Progenitor cell of endocrine pancreas (in vitro differentiated cells): ENCODE results near the gene P2RY12. TPM values are rescaled to one million over a fixed set of nuclear protein-coding genes. Genes with fewer than 3 reads are reported as not detected.

Source experiments
- DNase-seq: peaks from one replicate; pipeline ENCODE4 v3.0.0; 2021; ENCODE audit warnings: low spot score; ENCODE audit not compliant: unreplicated experiment
- H3K27ac Mint-ChIP-seq: 2 replicates; pipeline ENCODE4 v1.8.0; 2021; ENCODE audit warnings: mild to moderate bottlenecking, moderate library complexity, mixed read lengths
- H3K27me3 Mint-ChIP-seq: 2 replicates; pipeline ENCODE4 v1.8.0; 2021; ENCODE audit warnings: mixed read lengths
- H3K36me3 Mint-ChIP-seq: 2 replicates; pipeline ENCODE4 v1.8.0; 2022; ENCODE audit warnings: mixed read lengths; ENCODE audit not compliant: insufficient read depth
- H3K4me1 Mint-ChIP-seq: 2 replicates; pipeline ENCODE4 v1.8.0; 2021; ENCODE audit warnings: low read depth, mixed read lengths
- H3K4me3 Mint-ChIP-seq: 2 replicates; pipeline ENCODE4 v1.8.0; 2021; ENCODE audit warnings: low read depth, mild to moderate bottlenecking, moderate library complexity, mixed read lengths
- H3K9me3 Mint-ChIP-seq: 2 replicates; pipeline ENCODE4 v1.8.0; 2021; ENCODE audit warnings: low read depth, mixed read lengths
- total RNA-seq: library from RNA; stranded (reverse); gene quantifications from 2 replicates; pipeline ENCODE4 v1.2.1, GENCODE V29; 2021
- TF ChIP-seq, protein P1 (sequence below): fragments of 200-600 bp; sonication (generic); IDR thresholded peaks from one replicate; pipeline ENCODE4 v1.5.0; 2021; ENCODE audit warnings: antibody characterized with exemption, mild to moderate bottlenecking; ENCODE audit not compliant: unreplicated experiment

P2RY12 gene
- total RNA-seq, 1 donor from 2014 or later = not detected

DNA sequence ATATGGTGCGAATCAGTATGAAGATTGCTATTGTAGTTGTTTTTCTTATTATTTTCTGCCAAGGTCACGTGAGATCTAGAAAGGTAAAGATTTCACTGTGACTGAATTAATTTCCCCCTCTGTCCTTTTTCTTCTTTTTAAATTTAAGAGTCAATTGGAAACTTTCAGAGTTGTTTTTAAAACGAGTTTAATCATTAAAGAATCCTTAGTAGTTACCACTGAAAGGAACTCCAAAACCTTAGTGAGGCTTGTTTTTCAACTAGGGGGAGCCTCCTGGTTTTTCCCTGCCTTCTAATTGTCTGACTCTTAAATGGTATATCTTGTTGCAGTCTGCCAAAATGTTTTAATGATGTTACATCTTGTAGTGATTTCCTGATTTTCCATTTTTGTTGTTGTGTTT is 17.6 kb downstream of the P2RY12 start:
- Mint-ChIP-seq H3K9me3 (no peaks in the 10 kb centered on the region), H3K27me3 (no peaks in the 10 kb centered on the region), H3K4me1 (peaks cover 5% of the 10 kb centered on the region), H3K36me3 (no peaks in the 10 kb centered on the region), H3K4me3 (no peak overlapping the region), H3K27ac (no peak overlapping the region)
- TF ChIP-seq, protein P1, sequence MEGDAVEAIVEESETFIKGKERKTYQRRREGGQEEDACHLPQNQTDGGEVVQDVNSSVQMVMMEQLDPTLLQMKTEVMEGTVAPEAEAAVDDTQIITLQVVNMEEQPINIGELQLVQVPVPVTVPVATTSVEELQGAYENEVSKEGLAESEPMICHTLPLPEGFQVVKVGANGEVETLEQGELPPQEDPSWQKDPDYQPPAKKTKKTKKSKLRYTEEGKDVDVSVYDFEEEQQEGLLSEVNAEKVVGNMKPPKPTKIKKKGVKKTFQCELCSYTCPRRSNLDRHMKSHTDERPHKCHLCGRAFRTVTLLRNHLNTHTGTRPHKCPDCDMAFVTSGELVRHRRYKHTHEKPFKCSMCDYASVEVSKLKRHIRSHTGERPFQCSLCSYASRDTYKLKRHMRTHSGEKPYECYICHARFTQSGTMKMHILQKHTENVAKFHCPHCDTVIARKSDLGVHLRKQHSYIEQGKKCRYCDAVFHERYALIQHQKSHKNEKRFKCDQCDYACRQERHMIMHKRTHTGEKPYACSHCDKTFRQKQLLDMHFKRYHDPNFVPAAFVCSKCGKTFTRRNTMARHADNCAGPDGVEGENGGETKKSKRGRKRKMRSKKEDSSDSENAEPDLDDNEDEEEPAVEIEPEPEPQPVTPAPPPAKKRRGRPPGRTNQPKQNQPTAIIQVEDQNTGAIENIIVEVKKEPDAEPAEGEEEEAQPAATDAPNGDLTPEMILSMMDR = no peak
- no peak for DNase-seq

DNA sequence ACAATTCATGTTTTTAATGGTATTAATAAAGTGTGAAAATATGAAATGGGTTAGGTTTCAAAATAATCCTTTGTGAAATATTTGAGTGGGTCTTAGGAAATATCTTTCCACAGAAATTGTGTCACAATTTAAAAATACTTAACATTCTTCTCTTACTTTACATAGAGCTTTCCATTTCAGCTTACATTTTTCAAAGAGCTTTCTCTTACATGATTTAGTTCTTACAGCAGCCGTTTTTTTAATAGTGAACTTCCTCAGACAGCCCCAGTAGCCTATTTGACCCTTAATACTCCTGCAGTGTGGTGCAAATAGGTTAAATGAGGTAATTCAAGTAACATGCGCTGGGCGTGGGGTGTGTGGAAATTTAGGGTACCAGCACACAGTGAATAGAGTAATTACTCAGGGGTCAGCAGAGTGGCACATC is 21.8 kb downstream of the P2RY12 start:
- no peaks in the 10 kb centered on the region for H3K36me3 Mint-ChIP-seq
- DNase-seq = no peak
- no peaks in the 10 kb centered on the region for H3K27me3 Mint-ChIP-seq

DNA sequence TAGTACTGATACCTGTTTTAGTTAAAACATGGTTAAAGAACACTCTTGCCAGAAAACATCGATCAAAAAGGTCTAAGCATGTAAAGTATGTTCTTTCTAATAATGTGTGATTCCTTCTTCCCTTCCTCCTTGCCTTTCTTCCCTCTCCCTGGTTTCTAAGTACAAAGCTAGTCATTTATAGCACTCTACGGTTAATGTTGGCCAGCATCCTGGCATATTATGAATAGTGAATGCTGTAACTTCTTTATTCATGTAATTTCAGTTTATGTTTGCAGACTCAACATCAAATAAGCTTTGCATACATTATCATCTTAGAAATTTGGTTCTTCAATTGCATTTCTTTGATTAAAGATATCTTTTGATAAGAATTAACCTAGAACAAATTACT is 27.1 kb downstream of the P2RY12 start:
- Mint-ChIP-seq H3K27ac (no peak overlapping the region), H3K9me3 (no peaks in the 10 kb centered on the region)
- DNase-seq = no peak

More for the DNA sequence above, 21.8 kb downstream of the P2RY12 start:
- Mint-ChIP-seq H3K4me3 (no peak overlapping the region), H3K4me1 (peaks cover 5% of the 10 kb centered on the region), H3K27ac (no peak overlapping the region), H3K9me3 (no peaks in the 10 kb centered on the region)
- TF ChIP-seq, protein P1 = no peak

DNA sequence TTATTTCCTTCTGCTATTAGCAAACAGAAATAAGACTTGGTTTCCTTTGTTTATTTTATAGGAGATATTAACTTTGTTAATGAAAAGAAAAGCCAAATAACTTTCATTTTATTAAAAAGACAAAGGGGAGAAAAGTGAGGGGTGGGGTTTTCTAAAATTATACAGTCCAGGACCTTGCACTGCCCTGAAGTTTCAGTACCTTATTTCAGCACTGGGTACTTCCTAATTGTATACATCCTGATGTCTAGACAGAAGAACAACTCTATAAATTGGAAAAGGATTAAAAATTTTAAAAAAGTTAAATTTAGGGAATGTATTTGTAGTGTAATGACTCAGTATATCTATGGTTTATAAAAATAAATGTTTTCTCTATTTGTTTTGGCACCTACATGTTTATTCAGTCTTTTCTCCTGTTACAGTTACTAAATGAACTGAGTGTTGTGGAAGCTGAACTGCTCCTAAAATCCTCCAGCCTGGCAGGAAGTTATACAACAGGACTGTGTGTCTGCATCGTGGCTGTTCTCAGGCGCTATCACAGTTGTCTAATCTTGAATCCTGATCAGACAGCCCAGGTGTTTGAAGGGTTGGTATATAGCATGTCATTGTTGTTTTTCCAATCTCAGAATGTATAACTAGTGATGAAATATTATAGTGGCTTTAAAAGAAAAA is 27.6 kb downstream of the P2RY12 start:
- Mint-ChIP-seq H3K9me3 (no peaks in the 10 kb centered on the region), H3K27me3 (no peaks in the 10 kb centered on the region), H3K4me3 (no peak overlapping the region), H3K27ac (no peak overlapping the region), H3K36me3 (no peaks in the 10 kb centered on the region), H3K4me1 (no peaks in the 10 kb centered on the region)
- TF ChIP-seq, protein P1 = no peak
- DNase-seq = no peak

More for the DNA sequence above, 27.1 kb downstream of the P2RY12 start:
- no peak overlapping the region for H3K4me3 Mint-ChIP-seq
- H3K27me3 Mint-ChIP-seq = no peaks in the 10 kb centered on the region
- H3K36me3 Mint-ChIP-seq = no peaks in the 10 kb centered on the region
- H3K4me1 Mint-ChIP-seq = no peaks in the 10 kb centered on the region
- TF ChIP-seq, protein P1 = no peak

DNA sequence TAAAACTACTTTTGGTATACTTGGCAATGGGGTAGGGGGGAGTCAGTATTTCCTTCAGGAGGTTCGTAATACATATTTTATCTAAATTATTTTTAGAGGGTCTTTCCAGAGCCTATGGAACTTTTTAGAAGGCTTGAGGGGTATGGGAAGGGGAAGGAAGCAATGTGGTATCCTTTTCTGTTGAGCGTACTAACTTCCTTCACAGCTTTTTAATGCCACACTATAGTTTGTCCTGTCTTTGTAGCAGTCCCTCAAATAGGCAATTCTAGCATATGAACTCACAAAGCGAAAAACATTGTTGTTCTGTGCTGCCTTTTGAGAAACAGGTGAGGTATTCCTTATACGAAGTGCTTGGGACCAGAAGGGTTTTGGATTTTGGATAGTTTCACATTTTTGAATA is 32.9 kb downstream of the P2RY12 start:
- Mint-ChIP-seq H3K27ac (no peak overlapping the region), H3K27me3 (no peaks in the 10 kb centered on the region), H3K36me3 (no peaks in the 10 kb centered on the region), H3K4me1 (no peaks in the 10 kb centered on the region), H3K4me3 (no peak overlapping the region), H3K9me3 (no peaks in the 10 kb centered on the region)
- TF ChIP-seq, protein P1 = no peak
- DNase-seq = no peak
